GM10248 (cell line): Measurements from ENCODE around the gene EIF4G3.

Experiments
- CTCF ChIA-PET: fragments of 300-600 bp; sonication (Branson Sonifier 250); formaldehyde crosslinking; extraction: SDS; loops from one replicate; lab custom pipeline; 2021; ENCODE audit warnings: antibody characterized with exemption; lab: Yijun Ruan, JAX
- POLR2A ChIA-PET: fragments of 350-650 bp; sonication (Branson Sonifier 250); formaldehyde crosslinking; extraction: SDS; loops from one replicate; lab custom pipeline; 2020; ENCODE audit warnings: antibody characterized with exemption; lab: Yijun Ruan, JAX
- DNase-seq: peaks from one replicate; pipeline ENCODE4 v3.0.0; 2012; ENCODE audit errors: extremely low spot score
- CTCF ChIP-seq: IDR thresholded peaks from 2 replicates; pipeline ENCODE4 v1.5.1; 2012; ENCODE audit warnings: mild to moderate bottlenecking, low read depth; ENCODE audit errors: extremely low read depth, missing control alignments, control extremely low read depth

Gene EIF4G3

DNA sequence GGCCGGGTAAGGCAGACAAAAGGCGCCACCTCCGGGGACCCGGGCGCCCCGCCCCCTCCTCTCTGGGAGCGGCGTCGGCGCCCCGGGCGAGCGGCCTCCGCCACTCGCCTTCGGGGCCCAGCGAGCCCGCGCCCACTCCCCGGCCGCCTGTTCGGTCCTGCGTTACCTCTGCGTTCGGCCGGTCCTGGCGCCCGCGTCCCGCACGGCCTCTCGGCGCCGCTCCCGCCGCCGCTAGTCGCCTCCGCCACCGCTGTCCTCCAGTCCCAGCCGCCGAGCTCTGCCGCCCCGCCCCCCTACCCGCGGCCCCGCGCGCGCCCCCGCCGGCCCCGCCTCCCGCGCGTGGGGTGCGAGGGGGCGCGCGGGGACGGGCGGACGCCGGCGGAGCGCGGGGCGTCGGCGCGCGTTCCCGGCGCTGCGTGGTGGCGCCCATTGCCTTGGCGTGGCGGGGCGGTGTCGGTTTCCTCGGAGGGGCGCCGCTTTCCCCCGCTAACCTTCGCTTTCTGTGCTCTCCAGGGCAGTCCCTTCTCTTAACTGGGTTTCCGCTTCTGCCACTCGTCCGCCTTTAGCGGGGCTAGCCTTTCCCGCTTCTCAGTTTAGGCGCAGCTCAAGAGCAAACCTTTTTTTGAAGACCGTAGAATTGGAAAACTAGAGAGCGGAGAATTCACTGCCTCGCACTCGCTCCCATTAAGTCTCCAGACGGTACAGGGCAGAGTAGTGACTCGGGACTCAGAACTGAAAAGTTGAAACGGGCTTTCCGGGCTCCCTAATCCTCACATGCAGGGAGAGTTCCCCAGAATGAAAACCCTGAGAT lies 389.5 kb downstream of the EIF4G3 start, which contains the start of gene HP1BP3:
Gene HP1BP3 (minus strand): TSS at position 279 of the 811 bp plus-strand sequence. CDS start 6,867 bp downstream, outside the sequence.
- DNase-seq: peak; percentile 89
- POLR2A ChIA-PET: interaction anchor here (0.6 to 1.6 kb wide), 7 partner anchors 18 to 174 kb away, joined by 3 to 5 read pairs (median 3); partner anchors contain the start of genes DDOST and SH2D5
- CTCF ChIA-PET: interaction anchor here (0.7 to 3.7 kb wide), 11 partner anchors 12 to 408 kb away, joined by 3 to 13 read pairs (median 4); no protein-coding TSS in a partner anchor
- TF ChIP-seq CTCF: no peak

DNA sequence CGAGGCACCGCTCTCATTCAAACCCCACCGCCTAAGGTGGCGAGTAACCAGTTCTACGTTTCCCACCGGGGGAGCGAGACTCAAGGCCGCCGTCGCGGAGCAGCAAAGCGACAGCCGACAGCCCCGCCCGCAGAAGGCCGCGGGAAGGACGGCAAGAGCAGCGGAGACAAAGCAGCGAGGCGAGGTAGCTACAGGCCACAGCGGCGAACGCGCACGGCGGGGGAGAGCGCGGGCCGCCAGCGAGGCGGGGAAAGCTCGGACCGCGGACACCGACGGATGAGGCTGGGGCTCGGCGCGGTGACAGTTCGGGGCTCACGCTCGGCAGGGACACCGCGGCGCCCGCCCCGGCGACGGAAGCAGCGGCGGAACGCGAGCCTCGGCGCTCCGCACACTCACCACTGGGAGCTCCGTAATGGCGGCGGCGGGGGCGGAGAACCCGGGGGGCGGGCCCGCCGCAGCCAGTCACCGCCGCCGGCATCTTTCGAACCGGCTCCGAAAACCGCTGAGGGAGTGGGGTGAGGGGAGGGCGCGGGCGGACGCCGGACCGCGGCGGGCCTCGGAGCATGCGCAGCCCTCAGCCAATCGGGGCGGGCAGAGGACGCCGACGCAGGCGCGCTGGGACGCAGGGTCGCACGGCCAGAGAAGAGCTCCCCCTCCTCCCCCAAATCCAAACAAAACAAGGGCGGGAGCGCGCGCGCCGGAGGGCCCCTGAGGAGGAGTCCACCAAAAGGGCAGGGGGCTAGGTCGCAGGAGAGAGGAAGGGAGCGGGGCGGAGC lies 390.3 kb downstream of the EIF4G3 start:
- POLR2A ChIA-PET: interaction anchor here (0.5 to 1.6 kb wide), 8 partner anchors 10 to 224 kb away, joined by 3 to 5 read pairs (median 4); partner anchors contain the start of genes DDOST and SH2D5
- CTCF ChIA-PET: interaction anchor here (0.8 to 3.7 kb wide), 8 partner anchors 12 to 409 kb away, joined by 3 to 13 read pairs (median 4); no protein-coding TSS in a partner anchor
- DNase-seq: peak; percentile 97
- TF ChIP-seq CTCF: no peak

GRCh38 chr1:20785907-20786252 lies 390.8 kb downstream of the EIF4G3 start:
- DNase-seq: peak; percentile 15
- no peak for TF ChIP-seq CTCF
- ChIA-PET CTCF (interaction anchor here (0.9 to 3.7 kb wide), 6 partner anchors 12 to 409 kb away, joined by 3 to 13 read pairs (median 4); no protein-coding TSS in a partner anchor), POLR2A (interaction anchor here (0.5 to 1.6 kb wide), 3 partner anchors 11 to 224 kb away, joined by 3 to 5 read pairs (median 5); partner anchors contain the start of gene SH2D5)

- POLR2A ChIA-PET: no interaction called here
- no peak for TF ChIP-seq CTCF
- no peak for DNase-seq
- CTCF ChIA-PET: no interaction called here
These were observed 401.0 kb downstream of the EIF4G3 start for GRCh38 chr1:20775700-20776099.

DNA sequence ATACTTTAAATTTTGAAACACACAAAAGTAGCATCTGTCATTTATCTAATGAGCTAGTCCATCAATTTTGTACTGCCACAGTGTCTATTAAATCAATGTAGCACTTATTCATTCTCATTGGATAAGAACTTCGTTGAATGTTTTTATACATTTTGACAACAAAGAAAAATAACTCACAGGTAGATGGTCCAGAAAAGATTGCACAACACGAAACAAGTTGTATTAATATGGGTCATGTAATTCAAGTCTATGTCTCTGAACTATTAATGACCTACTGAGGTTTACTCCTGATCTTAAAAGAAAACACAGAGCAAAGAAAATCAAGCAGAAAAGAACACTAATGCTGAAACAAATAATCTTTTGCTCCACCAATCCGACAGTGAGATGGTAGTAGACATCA lies 404.9 kb downstream of the EIF4G3 start:
- POLR2A ChIA-PET: no interaction called here
- CTCF ChIA-PET: interaction anchor here (1.0 kb wide), 1 partner anchor 12 kb away, joined by 3 read pairs; no protein-coding TSS in a partner anchor
- no peak for TF ChIP-seq CTCF
- no peak for DNase-seq

DNA sequence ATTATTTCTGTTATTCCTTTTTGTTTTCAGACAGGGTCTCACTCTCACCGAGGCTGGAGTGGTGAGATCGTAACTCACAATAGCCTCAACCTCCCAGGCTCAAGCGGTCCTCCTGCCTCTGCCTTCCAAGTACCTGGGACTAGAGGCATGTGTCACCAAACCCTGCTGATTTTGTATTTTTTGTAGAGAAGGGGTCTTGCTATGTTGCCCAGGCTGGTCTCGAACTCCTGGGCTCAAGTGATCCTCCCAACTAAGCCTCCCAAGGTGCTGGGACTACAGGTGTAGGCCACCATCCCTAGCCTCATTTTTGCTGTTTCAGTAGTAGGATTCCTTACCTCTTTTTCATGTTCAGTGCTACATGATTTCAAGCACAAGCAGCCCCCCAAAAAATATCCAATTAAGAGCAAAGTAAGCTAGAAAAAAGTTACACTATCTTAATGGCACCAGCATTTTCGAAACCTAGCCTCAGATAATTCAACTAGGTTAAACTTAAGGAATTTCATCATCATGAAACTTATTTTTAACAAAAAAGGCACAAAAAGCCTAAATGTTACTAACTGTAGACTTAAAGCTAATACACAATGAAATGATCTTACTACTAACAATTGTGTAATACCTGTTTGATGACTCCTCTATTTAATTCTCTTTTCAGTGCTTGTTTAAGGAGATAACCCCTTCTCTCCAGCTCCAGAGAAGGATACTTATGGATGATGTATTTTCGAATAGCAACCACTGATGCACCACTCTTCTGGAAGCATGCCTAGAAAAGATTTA lies 406.2 kb downstream of the EIF4G3 start:
- no peak for TF ChIP-seq CTCF
- ChIA-PET CTCF (interaction anchor here (1.0 to 1.4 kb wide), 2 partner anchors 9 to 11 kb away, joined by 3 to 4 read pairs; no protein-coding TSS in a partner anchor), POLR2A (no interaction called here)
- no peak for DNase-seq
